PC-3 (cell line): ENCODE measurements around the gene PCDHA5.

ENCODE experiments used
- EZH2 ChIP-seq: fragments of 300-600 bp; sonication (generic); IDR thresholded peaks from one replicate; pipeline ENCODE4 v1.6.1; 2017; ENCODE audit warnings: antibody characterized with exemption, mild to moderate bottlenecking, low read length; ENCODE audit not compliant: unreplicated experiment
- EZH2phosphoT487 ChIP-seq: fragments of 300-600 bp; sonication (generic); IDR thresholded peaks from 2 replicates; pipeline ENCODE4 v1.6.1; 2018; ENCODE audit warnings: mild to moderate bottlenecking, antibody characterized with exemption, low read length, borderline replicate concordance
- TF ChIP-seq, protein P1 (sequence below): fragments of 300-600 bp; sonication (generic); conservative IDR thresholded peaks from 2 replicates; pipeline ENCODE4 v1.5.1; 2017; ENCODE audit warnings: antibody characterized with exemption, low read depth, mild to moderate bottlenecking, low read length

DNA sequence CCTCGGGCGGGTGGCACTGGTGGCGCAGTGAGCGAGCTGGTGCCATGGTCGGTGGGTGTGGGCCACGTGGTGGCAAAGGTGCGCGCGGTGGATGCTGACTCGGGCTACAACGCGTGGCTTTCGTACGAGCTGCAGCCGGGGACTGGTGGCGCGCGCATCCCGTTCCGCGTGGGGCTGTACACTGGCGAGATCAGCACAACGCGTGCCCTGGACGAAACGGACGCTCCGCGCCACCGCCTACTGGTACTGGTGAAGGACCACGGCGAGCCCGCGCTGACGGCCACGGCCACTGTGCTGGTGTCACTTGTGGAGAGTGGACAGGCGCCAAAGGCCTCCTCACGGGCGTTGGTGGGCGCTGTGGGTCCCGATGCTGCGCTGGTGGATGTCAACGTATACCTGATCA lies 12.5 kb upstream of the PCDHA5 start:
- TF ChIP-seq, protein P1, sequence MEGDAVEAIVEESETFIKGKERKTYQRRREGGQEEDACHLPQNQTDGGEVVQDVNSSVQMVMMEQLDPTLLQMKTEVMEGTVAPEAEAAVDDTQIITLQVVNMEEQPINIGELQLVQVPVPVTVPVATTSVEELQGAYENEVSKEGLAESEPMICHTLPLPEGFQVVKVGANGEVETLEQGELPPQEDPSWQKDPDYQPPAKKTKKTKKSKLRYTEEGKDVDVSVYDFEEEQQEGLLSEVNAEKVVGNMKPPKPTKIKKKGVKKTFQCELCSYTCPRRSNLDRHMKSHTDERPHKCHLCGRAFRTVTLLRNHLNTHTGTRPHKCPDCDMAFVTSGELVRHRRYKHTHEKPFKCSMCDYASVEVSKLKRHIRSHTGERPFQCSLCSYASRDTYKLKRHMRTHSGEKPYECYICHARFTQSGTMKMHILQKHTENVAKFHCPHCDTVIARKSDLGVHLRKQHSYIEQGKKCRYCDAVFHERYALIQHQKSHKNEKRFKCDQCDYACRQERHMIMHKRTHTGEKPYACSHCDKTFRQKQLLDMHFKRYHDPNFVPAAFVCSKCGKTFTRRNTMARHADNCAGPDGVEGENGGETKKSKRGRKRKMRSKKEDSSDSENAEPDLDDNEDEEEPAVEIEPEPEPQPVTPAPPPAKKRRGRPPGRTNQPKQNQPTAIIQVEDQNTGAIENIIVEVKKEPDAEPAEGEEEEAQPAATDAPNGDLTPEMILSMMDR: no peak
- no peak for TF ChIP-seq EZH2phosphoT487
- TF ChIP-seq EZH2: no peak
